Measurements from ENCODE around the gene SFT2D2. TPM values are rescaled to one million over a fixed set of nuclear protein-coding genes. Genes with fewer than 3 reads are reported as not detected.

The SFT2D2 gene
- total RNA-seq, 2 experiments from 2014 or later, result 56.8 to 58.4 TPM

DNA sequence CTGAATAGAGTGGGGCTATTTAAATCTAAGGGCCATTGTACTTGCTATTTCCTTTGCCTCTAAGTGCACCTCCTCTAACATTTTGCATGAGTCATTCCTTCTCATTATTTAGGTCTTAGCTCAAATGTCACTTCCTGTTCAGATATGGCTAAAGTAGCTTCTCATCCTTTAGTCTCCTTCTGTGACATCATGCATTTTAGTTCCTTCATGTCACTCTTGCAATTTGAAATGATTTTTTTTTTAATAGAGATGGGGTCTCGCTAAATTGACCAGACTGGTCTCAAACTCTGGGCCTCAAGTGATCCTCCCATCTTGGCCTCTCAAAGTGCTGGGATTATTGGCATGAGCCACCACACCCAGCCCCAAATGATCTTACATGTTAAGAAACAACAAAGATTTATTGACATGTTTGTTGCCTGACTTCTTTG lies 61.4 kb downstream of the SFT2D2 start:
- Mint-ChIP-seq H3K4me3 (no peak overlapping the region), H3K9me3 (no peaks in the 10 kb centered on the region), H3K36me3 (no peaks in the 10 kb centered on the region), H3K4me1 (peaks cover 22% of the 10 kb centered on the region), H3K27me3 (no peaks in the 10 kb centered on the region), H3K27ac (peak overlapping the region; percentile 40)
- ATAC-seq (ENCODE audit: low read depth) (peak; percentile 90), DNase-seq (no peak)
- POLR2A ChIA-PET, result interaction anchor here (1.9 kb wide), 1 partner anchor 61 kb away, joined by 8 read pairs; the partner anchor contains the start of gene SFT2D2

- no peak for DNase-seq
- Mint-ChIP-seq H3K9me3 (no peaks in the 10 kb centered on the region), H3K36me3 (no peaks in the 10 kb centered on the region), H3K27ac (no peak overlapping the region), H3K4me3 (no peak overlapping the region), H3K4me1 (peaks cover 22% of the 10 kb centered on the region), H3K27me3 (no peaks in the 10 kb centered on the region)
- POLR2A ChIA-PET, result interaction anchor here (1.9 kb wide), 1 partner anchor 63 kb away, joined by 8 read pairs; the partner anchor contains the start of gene SFT2D2
- no peak for ATAC-seq (ENCODE audit: low read depth)
These were observed 62.7 kb downstream of the SFT2D2 start for GRCh38 chr1:168288311-168289052.

- Mint-ChIP-seq H3K36me3 (no peaks in the 10 kb centered on the region), H3K4me3 (no peak overlapping the region), H3K9me3 (no peaks in the 10 kb centered on the region), H3K27ac (no peak overlapping the region), H3K27me3 (no peaks in the 10 kb centered on the region), H3K4me1 (peaks cover 13% of the 10 kb centered on the region)
- POLR2A ChIA-PET, result interaction anchor here (0.7 kb wide), 1 partner anchor 9 kb away, joined by 3 read pairs; no protein-coding TSS in a partner anchor
- DNase-seq (no peak), ATAC-seq (ENCODE audit: low read depth) (no peak)
These were observed 65.5 kb downstream of the SFT2D2 start for GRCh38 chr1:168291222-168291837.

- DNase-seq, result no peak
- Mint-ChIP-seq H3K4me3 (no peak overlapping the region), H3K27me3 (no peaks in the 10 kb centered on the region), H3K9me3 (no peaks in the 10 kb centered on the region), H3K36me3 (no peaks in the 10 kb centered on the region), H3K4me1 (no peaks in the 10 kb centered on the region), H3K27ac (no peak overlapping the region)
- POLR2A ChIA-PET, result no interaction called here
- no peak for ATAC-seq (ENCODE audit: low read depth)
These were observed 67.6 kb downstream of the SFT2D2 start for GRCh38 chr1:168293356-168293755.

DNA sequence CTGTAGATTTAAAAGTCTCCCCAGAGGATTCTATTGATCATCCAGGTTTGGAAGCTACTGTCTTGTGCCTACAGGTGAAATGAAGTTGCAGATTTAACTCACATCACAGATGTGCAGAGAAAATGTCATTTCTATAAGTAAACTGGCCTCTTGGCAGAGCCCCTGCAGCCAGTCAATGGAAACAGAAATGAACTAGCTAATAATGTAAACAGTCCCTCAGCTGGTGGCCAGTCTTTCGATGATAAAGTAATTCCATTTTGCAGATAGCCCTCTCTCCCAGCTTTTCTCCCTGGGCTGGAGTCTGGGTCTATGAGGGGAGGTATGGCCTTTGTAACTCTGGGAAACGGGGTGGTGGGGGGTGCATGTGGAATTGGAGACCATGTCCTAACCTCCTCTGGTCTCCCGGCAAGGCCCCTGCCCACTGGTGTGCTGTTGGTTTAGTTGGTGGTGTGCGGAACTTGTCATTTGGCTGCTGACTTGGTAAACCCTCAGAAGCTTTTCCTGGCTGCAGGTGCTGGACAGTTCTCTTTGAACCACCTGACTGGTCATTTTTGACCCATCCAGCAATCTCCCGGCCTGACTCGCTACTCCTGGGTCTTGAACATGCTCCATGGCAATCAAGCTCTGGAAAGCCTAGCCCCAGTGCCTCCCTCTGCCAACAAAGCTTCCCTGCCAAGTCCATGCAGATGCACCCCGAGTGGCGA lies 69.8 kb downstream of the SFT2D2 start:
- no peaks in the 10 kb centered on the region for H3K4me1 Mint-ChIP-seq
- no peaks in the 10 kb centered on the region for H3K27me3 Mint-ChIP-seq
- H3K9me3 Mint-ChIP-seq, result no peaks in the 10 kb centered on the region
- H3K27ac Mint-ChIP-seq, result no peak overlapping the region
- ATAC-seq (ENCODE audit: low read depth) (no peak), DNase-seq (no peak)
- POLR2A ChIA-PET, result no interaction called here
- H3K4me3 Mint-ChIP-seq, result no peak overlapping the region
- no peaks in the 10 kb centered on the region for H3K36me3 Mint-ChIP-seq

DNA sequence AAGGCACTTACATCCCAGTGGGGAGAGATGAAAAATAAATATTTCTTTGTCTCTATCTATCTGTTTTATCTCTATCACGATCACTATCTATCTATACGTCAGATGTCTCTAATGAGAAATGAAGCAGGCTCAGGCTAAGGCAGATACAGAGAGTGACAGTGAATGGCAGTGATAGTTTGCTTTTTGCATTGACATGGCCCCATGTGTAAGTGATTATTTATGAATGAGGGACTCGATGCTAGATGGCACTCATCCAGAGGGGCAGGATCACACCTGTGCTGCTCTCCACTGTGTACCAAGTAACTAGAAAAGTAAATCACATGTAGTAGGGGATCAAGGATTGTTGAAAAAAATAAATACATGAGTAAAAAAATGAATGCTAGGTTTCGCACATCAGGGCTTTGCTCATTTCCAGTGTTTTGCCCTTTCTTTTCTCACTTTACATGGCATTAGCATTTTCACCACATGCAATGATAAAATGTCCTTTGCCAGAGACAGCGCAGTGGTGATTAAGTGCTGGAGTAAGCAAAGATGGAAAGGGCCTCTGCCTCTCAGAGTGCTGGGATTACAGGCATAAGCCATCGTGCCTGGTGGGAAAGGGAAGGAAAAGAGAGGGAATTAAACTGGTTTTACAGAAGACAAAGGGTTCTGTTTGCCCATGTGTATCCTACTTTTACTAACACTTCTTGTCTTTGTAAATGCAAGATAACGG lies 71.4 kb downstream of the SFT2D2 start:
- DNase-seq, result no peak
- Mint-ChIP-seq H3K9me3 (no peaks in the 10 kb centered on the region), H3K4me1 (no peaks in the 10 kb centered on the region), H3K27ac (no peak overlapping the region), H3K36me3 (no peaks in the 10 kb centered on the region), H3K27me3 (no peaks in the 10 kb centered on the region), H3K4me3 (no peak overlapping the region)
- no peak for ATAC-seq (ENCODE audit: low read depth)
- POLR2A ChIA-PET, result no interaction called here

DNA sequence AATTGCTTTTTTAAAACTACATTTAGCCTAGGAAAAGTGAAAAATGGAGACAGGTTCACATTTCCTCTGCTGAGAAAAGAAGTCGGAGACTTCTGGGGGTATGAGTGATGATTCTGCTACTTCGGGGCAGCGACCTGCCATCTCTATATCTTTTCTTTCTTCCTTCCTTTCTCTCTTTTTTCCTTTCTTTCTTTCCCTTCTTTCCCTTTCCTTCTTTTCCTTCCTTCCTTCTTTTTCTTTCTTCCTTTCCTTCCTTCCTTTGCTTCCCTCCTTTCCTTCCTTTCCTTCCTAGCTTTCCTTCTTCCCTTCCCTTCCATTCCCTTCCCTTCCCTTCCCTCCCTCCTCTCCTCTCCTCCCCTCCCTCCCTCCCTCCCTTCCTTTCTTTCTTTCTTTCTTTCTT lies 72.6 kb downstream of the SFT2D2 start:
- H3K9me3 Mint-ChIP-seq, result no peaks in the 10 kb centered on the region

GRCh38 chr1:168300626-168301025 lies 74.8 kb downstream of the SFT2D2 start:
- POLR2A ChIA-PET, result no interaction called here
- Mint-ChIP-seq H3K36me3 (no peaks in the 10 kb centered on the region), H3K27ac (no peak overlapping the region), H3K4me1 (no peaks in the 10 kb centered on the region), H3K4me3 (no peak overlapping the region), H3K9me3 (no peaks in the 10 kb centered on the region), H3K27me3 (no peaks in the 10 kb centered on the region)
- DNase-seq (no peak), ATAC-seq (ENCODE audit: low read depth) (no peak)

More for the DNA sequence above, 72.6 kb downstream of the SFT2D2 start:
- H3K4me1 Mint-ChIP-seq, result no peaks in the 10 kb centered on the region
- DNase-seq (no peak), ATAC-seq (ENCODE audit: low read depth) (no peak)
- H3K27me3 Mint-ChIP-seq, result no peaks in the 10 kb centered on the region
- no peak overlapping the region for H3K4me3 Mint-ChIP-seq
- no peaks in the 10 kb centered on the region for H3K36me3 Mint-ChIP-seq
- POLR2A ChIA-PET, result no interaction called here
- H3K27ac Mint-ChIP-seq, result no peak overlapping the region

DNA sequence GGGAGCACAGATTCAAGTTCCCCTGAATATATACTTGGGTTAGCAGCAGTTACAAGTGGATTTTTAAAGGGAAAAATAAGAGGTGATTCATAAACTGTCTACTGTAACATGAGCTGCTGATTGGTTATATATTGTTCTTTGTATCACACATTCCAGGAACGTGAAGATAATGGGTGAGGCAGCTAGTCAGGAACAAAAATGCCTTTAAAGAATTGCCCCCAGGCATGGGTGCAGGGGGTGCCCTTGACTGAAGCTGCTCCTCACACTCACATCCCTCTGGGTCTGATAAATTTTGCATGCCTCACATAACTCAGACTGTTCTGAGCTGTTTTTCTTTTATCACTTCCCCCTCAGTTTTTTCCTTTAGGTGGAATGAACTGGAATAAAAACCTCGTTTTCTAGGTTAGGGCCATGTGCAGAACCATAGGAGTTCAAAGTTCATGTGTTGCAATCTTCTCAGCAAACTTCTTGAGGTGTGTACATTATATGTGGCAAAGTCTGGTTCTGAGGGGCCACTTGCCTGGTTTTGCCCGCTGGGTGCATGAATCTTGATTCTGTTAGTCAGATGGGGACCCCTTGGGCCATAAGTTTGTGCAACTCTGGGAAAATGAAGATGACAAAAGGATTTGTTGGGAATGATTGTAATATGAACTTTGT lies 76.0 kb downstream of the SFT2D2 start:
- H3K9me3 Mint-ChIP-seq, result no peaks in the 10 kb centered on the region
- H3K4me1 Mint-ChIP-seq, result no peaks in the 10 kb centered on the region
- no peaks in the 10 kb centered on the region for H3K36me3 Mint-ChIP-seq
- no peak for DNase-seq
- ATAC-seq (ENCODE audit: low read depth), result no peak
- no peaks in the 10 kb centered on the region for H3K27me3 Mint-ChIP-seq
- POLR2A ChIA-PET, result no interaction called here
- H3K27ac Mint-ChIP-seq, result no peak overlapping the region
- no peak overlapping the region for H3K4me3 Mint-ChIP-seq

Other genes starting within 250 kb of the SFT2D2 start
- gene GPR161, start 89.1 kb upstream of the SFT2D2 start, total RNA-seq, result under 1 TPM in 1 of 2 experiments, not detected in 1; 0.20 TPM
- 10 to 100 TPM; 40.0 to 40.1 TPM for gene TIPRL, start 47.0 kb upstream of the SFT2D2 start, total RNA-seq
- 1 to 10 TPM; 2.6 to 3.2 TPM for gene TBX19, start 54.9 kb downstream of the SFT2D2 start, total RNA-seq